ENCODE data around the gene IL23R. TPM values are rescaled to one million over a fixed set of nuclear protein-coding genes. Genes with fewer than 3 reads are reported as not detected.
A peak's percentile ranks its signal among the peaks of the same experiment; 100 is the strongest.

IL23R gene, protein sequence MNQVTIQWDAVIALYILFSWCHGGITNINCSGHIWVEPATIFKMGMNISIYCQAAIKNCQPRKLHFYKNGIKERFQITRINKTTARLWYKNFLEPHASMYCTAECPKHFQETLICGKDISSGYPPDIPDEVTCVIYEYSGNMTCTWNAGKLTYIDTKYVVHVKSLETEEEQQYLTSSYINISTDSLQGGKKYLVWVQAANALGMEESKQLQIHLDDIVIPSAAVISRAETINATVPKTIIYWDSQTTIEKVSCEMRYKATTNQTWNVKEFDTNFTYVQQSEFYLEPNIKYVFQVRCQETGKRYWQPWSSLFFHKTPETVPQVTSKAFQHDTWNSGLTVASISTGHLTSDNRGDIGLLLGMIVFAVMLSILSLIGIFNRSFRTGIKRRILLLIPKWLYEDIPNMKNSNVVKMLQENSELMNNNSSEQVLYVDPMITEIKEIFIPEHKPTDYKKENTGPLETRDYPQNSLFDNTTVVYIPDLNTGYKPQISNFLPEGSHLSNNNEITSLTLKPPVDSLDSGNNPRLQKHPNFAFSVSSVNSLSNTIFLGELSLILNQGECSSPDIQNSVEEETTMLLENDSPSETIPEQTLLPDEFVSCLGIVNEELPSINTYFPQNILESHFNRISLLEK
- total RNA-seq (under 1 TPM in 1 of 2 donors, not detected in 1; 0.31 TPM), polyA plus RNA-seq (ENCODE audit: insufficient read length in 6 of 6) (under 1 TPM in 4 of 6 donors, not detected in 2; 0.06 to 0.18 (median 0.11) TPM)
- long read RNA-seq, donor 1, result 0 reads
- long read RNA-seq, donor 2, result 0 reads
- long read RNA-seq, donor 3, result 0 reads
- long read RNA-seq, donor 4, result 0 reads
- long read RNA-seq, donor 5, result 0 reads
- long read RNA-seq, donor 6, result 0 reads
- long read RNA-seq, donor 7, result 0 reads
- long read RNA-seq, donor 8, result 0 reads
- long read RNA-seq, donor 9, result 0 reads
- long read RNA-seq, donor 10, result 0 reads
- long read RNA-seq, donor 11, result 0 reads
- long read RNA-seq, donor 12, result 0 reads

DNA sequence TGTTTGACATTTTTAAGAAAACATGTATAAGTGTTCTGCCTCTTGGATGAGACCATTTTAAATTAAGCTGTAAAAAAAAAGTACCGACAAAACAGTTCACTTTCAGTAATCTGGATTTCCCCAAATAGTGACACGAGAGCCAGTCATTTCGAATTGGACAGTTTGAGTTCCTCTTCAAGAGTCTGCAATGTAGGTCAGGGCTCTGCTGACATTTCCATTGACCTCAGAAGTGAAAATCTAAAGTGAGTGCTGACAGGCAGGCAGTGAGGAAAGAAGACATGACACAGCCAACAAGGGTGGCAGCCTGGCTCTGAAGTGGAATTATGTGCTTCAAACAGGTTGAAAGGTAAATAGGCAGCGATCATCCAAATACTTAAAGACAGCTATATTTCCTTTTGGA lies at the start of gene IL23R:
Gene IL23R, plus strand, starts transcription at position 259 of the 400 bp plus-strand sequence. CDS start 1,667 bp downstream, outside the sequence.
- no peaks in the 10 kb centered on the region for H3K9me3 ChIP-seq
- H3K4me3 ChIP-seq, result no peak within 1 kb of the TSS
- intact Hi-C loops (cut with DNase I), result no loop called here
- H3K4me1 ChIP-seq, result no peaks in the 10 kb centered on the region
- H3K27ac ChIP-seq, result no peak within 1 kb of the TSS
- ATAC-seq, result peak; percentile 46
- TF ChIP-seq, protein P1, sequence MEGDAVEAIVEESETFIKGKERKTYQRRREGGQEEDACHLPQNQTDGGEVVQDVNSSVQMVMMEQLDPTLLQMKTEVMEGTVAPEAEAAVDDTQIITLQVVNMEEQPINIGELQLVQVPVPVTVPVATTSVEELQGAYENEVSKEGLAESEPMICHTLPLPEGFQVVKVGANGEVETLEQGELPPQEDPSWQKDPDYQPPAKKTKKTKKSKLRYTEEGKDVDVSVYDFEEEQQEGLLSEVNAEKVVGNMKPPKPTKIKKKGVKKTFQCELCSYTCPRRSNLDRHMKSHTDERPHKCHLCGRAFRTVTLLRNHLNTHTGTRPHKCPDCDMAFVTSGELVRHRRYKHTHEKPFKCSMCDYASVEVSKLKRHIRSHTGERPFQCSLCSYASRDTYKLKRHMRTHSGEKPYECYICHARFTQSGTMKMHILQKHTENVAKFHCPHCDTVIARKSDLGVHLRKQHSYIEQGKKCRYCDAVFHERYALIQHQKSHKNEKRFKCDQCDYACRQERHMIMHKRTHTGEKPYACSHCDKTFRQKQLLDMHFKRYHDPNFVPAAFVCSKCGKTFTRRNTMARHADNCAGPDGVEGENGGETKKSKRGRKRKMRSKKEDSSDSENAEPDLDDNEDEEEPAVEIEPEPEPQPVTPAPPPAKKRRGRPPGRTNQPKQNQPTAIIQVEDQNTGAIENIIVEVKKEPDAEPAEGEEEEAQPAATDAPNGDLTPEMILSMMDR (IDR thresholded peaks at IDR 0.05), result no peak
- DNase-seq, result no peak
- no peaks in the 10 kb centered on the region for H3K36me3 ChIP-seq
- no peaks in the 10 kb centered on the region for H3K27me3 ChIP-seq

DNA sequence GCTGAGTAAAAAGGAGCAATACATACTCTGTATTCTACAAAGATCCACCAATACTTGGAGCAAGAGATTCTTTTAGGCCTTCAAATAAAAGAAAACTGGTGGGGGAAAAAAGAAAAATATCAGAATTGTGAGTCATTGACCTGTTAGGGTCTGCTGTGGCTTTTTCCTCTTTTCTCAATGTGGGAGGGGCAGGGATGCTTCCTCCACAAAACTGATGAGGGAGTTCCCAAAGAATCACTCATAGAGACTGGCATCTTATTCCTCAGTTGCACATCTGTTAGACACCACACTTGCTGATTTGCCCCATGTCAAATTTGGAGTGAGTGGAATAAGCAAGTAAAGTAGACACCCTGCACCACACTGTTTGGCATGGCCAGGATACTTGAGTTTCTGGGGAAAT lies 48.1 kb upstream of the IL23R start:
- no peaks in the 10 kb centered on the region for H3K36me3 ChIP-seq
- intact Hi-C loops (cut with DNase I), result no loop called here
- TF ChIP-seq, protein P1 (IDR thresholded peaks at IDR 0.05), result no peak

DNA sequence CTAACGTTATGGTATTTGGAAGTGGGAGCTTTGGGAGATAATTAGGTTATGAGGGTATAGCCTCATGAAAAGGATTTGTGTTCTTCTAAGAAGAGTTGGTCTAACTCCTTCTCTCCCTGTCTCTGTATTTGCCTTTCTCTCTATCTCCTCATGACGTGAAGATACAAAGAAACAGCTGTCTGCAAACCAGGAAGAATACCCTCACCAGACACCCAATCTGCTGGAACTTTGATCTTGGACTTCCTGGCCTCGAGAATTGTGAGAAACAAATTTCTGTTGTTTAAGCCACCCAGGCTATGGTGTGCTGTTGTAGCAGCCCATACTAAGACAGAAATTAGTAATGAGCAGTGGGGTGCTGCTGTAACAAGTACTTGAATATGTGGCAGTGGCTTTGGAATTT lies 47.6 kb upstream of the IL23R start:
- DNase-seq (peak in 2 of 4 donors; percentile 10 to 23), ATAC-seq (no peak)
- no peak overlapping the region for H3K4me3 ChIP-seq
- H3K27me3 ChIP-seq, result no peaks in the 10 kb centered on the region
- H3K36me3 ChIP-seq, result no peaks in the 10 kb centered on the region
- no peak overlapping the region for H3K27ac ChIP-seq
- peaks cover 0 to 10% of the 10 kb centered on the region in 2 donors for H3K9me3 ChIP-seq
- H3K4me1 ChIP-seq, result no peaks in the 10 kb centered on the region
- TF ChIP-seq, protein P1 (IDR thresholded peaks at IDR 0.05), result no peak
- intact Hi-C loops (cut with DNase I), result no loop called here

More for the DNA sequence above, 48.1 kb upstream of the IL23R start:
- H3K4me3 ChIP-seq, result no peak overlapping the region
- ATAC-seq (no peak), DNase-seq (no peak)
- H3K9me3 ChIP-seq, result peaks cover 0 to 12% of the 10 kb centered on the region in 2 donors
- H3K27me3 ChIP-seq, result no peaks in the 10 kb centered on the region
- no peaks in the 10 kb centered on the region for H3K4me1 ChIP-seq
- no peak overlapping the region for H3K27ac ChIP-seq

DNA sequence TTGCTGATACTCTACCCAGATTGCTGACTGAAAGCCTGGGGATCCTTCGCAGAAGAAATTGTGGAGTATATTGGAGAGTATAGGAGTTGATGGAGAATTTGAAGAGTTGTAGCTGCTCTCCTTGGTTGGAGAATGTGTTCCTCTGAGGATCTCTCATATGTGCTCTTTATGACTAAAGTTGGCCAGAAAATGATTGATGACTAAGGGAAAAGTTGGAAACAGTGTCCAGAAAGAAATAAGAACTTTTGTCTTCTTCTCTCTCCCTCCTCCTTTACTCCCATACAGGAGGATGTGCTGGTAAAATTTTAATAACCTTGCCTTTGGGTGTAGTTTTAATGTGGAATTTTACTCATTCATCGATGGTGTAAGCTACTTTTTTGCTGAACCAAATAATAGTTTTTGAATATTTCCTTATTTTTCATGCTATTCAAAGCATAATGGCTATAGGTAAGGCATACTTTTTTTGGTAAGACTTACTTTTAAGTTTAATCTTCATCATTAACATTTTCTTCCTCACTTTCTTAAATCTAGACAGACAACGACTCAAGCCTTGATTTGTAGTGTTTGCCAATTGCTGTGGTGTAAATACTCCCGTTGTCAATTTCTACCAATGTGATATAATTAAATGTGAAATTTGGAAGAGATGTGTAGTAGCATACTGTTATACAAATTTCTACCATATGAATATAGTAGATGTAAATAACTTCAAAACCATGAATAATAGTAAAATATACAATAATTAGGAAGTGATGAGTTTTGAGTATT lies 45.2 kb upstream of the IL23R start:
- TF ChIP-seq, protein P1 (IDR thresholded peaks at IDR 0.05), result no peak
- DNase-seq (no peak), ATAC-seq (no peak)
- no peaks in the 10 kb centered on the region for H3K9me3 ChIP-seq
- H3K4me3 ChIP-seq, result no peak overlapping the region
- intact Hi-C loops (cut with DNase I), result no loop called here
- H3K27me3 ChIP-seq, result no peaks in the 10 kb centered on the region
- H3K27ac ChIP-seq, result no peak overlapping the region
- H3K36me3 ChIP-seq, result no peaks in the 10 kb centered on the region
- no peaks in the 10 kb centered on the region for H3K4me1 ChIP-seq
